Mesothelial cell of epicardium (in vitro differentiated cells): Measurements from ENCODE around the gene DDOST. TPM values are rescaled to one million over a fixed set of nuclear protein-coding genes. Genes with fewer than 3 reads are reported as not detected.

ENCODE experiments used
- DNase-seq, 2 experiments: peaks; one replicate each; pipeline ENCODE4 v3.0.0; 2021; ENCODE audit warnings: low spot score in 2 of 2; ENCODE audit not compliant: unreplicated experiment in 2 of 2
- H3K27ac Mint-ChIP-seq: 2 replicates; pipeline ENCODE4 v1.8.0; 2021; ENCODE audit warnings: mixed read lengths
- H3K27me3 Mint-ChIP-seq: 2 replicates; pipeline ENCODE4 v1.8.0; 2021; ENCODE audit warnings: low read depth, mixed read lengths
- H3K36me3 Mint-ChIP-seq: 2 replicates; pipeline ENCODE4 v1.8.0; 2021; ENCODE audit warnings: mixed read lengths
- H3K4me1 Mint-ChIP-seq: 2 replicates; pipeline ENCODE4 v1.8.0; 2021; ENCODE audit warnings: mixed read lengths
- H3K4me3 Mint-ChIP-seq: 2 replicates; pipeline ENCODE4 v1.8.0; 2021; ENCODE audit warnings: mild to moderate bottlenecking, moderate library complexity, mixed read lengths
- H3K9me3 Mint-ChIP-seq: 2 replicates; pipeline ENCODE4 v1.8.0; 2021; ENCODE audit warnings: mixed read lengths
- total RNA-seq: library from RNA; stranded (reverse); gene quantifications from 3 replicates; pipeline ENCODE4 v1.2.1, GENCODE V29; 2021
- TF ChIP-seq, protein P1 (sequence below): fragments of 200-600 bp; sonication (generic); IDR thresholded peaks from one replicate; pipeline ENCODE4 v1.5.0; 2021; ENCODE audit warnings: antibody characterized with exemption; ENCODE audit not compliant: unreplicated experiment

Gene DDOST
- total RNA-seq, 1 donor from 2014 or later, result 248 TPM

DNA sequence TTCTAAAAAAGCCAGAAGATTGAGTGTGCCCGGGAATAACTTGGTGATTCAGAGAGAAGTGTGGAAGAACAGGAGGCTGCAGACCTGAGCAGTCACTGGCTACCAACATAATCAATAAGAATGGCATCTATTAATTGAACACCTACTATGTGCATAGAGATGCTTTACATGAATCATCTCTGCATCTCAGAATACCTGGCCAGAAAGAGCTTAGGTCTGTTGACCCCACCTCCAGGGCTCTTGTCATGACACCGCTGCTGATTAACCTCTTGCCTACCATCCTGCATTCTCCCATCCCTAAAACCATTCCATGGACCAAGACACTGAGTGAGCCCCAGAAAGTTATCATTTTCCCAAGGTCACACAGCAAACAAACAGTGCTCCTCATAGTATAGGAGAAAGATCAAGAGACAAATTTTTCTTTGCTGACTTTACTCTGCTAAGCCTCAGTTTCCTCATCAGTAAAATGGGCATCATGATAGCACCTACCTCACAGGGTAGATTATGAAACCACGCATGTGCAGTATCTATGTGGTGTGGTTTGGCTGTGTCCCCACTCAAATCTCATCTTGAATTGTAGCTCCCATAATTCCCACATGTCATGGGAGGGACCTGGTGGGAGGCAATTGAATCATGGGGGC, 44.2 kb downstream of the DDOST start:
- H3K4me1 Mint-ChIP-seq, result peaks cover 8% of the 10 kb centered on the region

DNA sequence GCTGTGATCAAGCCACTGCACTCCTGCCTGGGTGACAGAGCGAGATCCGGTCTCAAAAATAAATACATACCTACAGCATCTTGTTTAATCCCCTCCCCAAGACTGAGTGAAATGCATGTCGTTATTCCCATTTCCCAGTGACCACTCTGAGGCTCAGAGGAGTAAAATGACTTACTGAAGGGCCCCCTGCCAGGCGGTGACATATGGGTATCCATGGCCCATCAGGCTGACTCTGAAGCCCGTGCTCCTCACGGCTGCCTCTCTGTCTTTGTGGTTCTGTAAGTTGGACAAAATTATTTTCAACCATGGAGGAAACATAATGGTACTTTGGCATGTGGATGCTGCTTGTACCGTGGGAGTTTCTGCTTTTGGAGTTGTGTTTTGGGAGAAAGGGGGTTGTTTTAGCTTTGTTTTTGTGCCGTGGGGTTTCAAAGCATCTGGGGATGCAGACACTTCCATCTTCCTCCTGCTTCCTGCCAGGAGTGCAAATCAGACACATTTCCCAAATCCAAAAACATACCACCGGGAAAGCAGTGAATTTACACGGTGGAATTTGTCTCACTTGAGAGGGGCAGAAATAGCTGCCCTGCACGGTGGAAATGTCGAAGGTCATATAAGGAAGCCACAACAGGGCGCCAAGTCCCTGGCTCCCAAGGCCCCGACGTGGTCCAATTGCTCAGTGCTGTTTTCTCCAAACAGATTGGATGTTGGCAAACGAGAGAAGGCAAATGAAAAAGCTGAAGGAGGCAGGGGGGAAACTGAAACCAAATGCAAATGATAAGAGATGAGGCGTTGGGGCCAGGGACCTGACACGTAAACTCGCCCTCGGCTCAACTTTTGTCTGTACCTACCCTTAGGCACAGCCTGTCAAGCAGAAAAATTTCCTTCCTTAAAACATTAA, 45.0 kb downstream of the DDOST start:
- DNase-seq, result no peak
- TF ChIP-seq, protein P1, sequence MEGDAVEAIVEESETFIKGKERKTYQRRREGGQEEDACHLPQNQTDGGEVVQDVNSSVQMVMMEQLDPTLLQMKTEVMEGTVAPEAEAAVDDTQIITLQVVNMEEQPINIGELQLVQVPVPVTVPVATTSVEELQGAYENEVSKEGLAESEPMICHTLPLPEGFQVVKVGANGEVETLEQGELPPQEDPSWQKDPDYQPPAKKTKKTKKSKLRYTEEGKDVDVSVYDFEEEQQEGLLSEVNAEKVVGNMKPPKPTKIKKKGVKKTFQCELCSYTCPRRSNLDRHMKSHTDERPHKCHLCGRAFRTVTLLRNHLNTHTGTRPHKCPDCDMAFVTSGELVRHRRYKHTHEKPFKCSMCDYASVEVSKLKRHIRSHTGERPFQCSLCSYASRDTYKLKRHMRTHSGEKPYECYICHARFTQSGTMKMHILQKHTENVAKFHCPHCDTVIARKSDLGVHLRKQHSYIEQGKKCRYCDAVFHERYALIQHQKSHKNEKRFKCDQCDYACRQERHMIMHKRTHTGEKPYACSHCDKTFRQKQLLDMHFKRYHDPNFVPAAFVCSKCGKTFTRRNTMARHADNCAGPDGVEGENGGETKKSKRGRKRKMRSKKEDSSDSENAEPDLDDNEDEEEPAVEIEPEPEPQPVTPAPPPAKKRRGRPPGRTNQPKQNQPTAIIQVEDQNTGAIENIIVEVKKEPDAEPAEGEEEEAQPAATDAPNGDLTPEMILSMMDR, result no peak
- Mint-ChIP-seq H3K9me3 (no peaks in the 10 kb centered on the region), H3K4me1 (peaks cover 8% of the 10 kb centered on the region), H3K27ac (no peak overlapping the region), H3K27me3 (peaks cover 4% of the 10 kb centered on the region), H3K4me3 (no peak overlapping the region), H3K36me3 (no peaks in the 10 kb centered on the region)

More for the DNA sequence above, 44.2 kb downstream of the DDOST start:
- H3K9me3 Mint-ChIP-seq, result no peaks in the 10 kb centered on the region
- H3K27me3 Mint-ChIP-seq, result peaks cover 4% of the 10 kb centered on the region
- H3K4me3 Mint-ChIP-seq, result no peak overlapping the region
- TF ChIP-seq, protein P1, result no peak
- no peak for DNase-seq
- no peak overlapping the region for H3K27ac Mint-ChIP-seq
- H3K36me3 Mint-ChIP-seq, result no peaks in the 10 kb centered on the region

DNA sequence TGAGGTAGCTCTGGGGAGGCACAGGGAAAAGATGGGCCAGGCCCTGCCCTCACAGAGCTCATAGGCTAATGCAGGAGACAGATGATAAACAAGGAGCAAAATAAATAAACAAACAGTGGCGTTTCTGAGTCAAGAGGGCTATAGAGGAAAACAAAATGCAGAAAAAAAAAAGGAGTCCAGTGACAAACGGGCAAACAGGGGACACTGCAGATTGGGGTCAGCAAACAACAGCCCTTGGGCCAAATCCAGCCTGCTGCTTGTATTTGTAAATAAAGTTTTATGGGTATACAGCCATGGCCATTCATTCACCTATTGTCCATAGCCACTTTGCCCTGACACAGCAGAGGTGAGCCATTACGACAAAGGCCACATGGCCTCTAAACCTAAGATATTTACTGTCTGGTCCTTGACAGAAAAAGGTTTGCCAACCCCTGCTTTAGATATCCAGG, 47.0 kb downstream of the DDOST start:
- Mint-ChIP-seq H3K27ac (peak overlapping the region; percentile 94), H3K4me1 (peaks cover 8% of the 10 kb centered on the region), H3K36me3 (no peaks in the 10 kb centered on the region), H3K27me3 (peaks cover 2% of the 10 kb centered on the region), H3K4me3 (no peak overlapping the region), H3K9me3 (no peaks in the 10 kb centered on the region)
- no peak for DNase-seq
- TF ChIP-seq, protein P1, result no peak

- H3K9me3 Mint-ChIP-seq, result no peaks in the 10 kb centered on the region
- peaks cover 8% of the 10 kb centered on the region for H3K4me1 Mint-ChIP-seq
- no peak overlapping the region for H3K27ac Mint-ChIP-seq
- DNase-seq, result no peak
- TF ChIP-seq, protein P1, result no peak
- H3K27me3 Mint-ChIP-seq, result no peaks in the 10 kb centered on the region
- H3K36me3 Mint-ChIP-seq, result no peaks in the 10 kb centered on the region
- no peak overlapping the region for H3K4me3 Mint-ChIP-seq
Measured at GRCh38 chr1:20612221-20612746, 48.9 kb downstream of the DDOST start.

DNA sequence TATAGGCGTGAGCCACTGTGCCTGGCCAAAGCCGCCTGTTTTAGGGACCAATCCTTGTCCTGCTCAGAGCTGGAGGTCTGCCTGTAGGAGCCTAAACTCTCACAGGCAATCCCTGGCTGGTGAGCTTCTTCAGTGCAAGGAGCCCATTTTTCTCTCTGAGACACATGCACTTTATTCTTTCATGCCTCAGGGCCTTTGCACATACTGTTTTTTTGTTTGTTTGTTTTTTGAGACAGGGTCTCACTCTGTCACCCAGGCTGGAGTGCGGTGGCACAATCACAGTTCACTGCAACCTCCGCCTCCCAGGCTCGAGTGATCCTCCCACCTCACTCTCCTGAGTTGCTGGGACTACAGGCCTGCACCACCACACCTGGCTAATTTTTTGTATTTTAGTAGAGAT, 49.5 kb downstream of the DDOST start:
- TF ChIP-seq, protein P1, result no peak

More for the DNA sequence above, 49.5 kb downstream of the DDOST start:
- Mint-ChIP-seq H3K4me1 (peaks cover 8% of the 10 kb centered on the region), H3K27ac (no peak overlapping the region), H3K4me3 (no peak overlapping the region), H3K9me3 (no peaks in the 10 kb centered on the region), H3K27me3 (no peaks in the 10 kb centered on the region), H3K36me3 (no peaks in the 10 kb centered on the region)
- DNase-seq, result no peak
